Measurements from ENCODE around the gene RSPO1.
"Not testable (repeated sequence)": the region's sequence is repeated elsewhere in the genome, so short reads cannot be mapped to it uniquely, and the experiment has no call there.

RSPO1 gene

GRCh38 chr1:37620707-37621106, 14.0 kb downstream of the RSPO1 start:
- no peak for DNase-seq (ENCODE audit: low read depth in 2 of 2, low spot score in 1 of 2)

GRCh38 chr1:37616330-37616729, 18.4 kb downstream of the RSPO1 start:
- no peak for DNase-seq (ENCODE audit: low read depth in 2 of 2, low spot score in 1 of 2)

- no peak for DNase-seq (ENCODE audit: low read depth in 2 of 2, low spot score in 1 of 2)
Observed at GRCh38 chr1:37614105-37614504, 20.6 kb downstream of the RSPO1 start.

- no peak for DNase-seq (ENCODE audit: low read depth in 2 of 2, low spot score in 1 of 2)
Observed at GRCh38 chr1:37612186-37612585, 22.5 kb downstream of the RSPO1 start.

GRCh38 chr1:37609994-37610393, 24.7 kb downstream of the RSPO1 start:
- no peak for DNase-seq (ENCODE audit: low read depth in 2 of 2, low spot score in 1 of 2)

GRCh38 chr1:37609002-37609401, 25.7 kb downstream of the RSPO1 start:
- DNase-seq (ENCODE audit: low read depth in 2 of 2, low spot score in 1 of 2): no peak

- no peak for DNase-seq (ENCODE audit: low read depth in 2 of 2, low spot score in 1 of 2)
Observed at GRCh38 chr1:37606481-37607263, 28.0 kb downstream of the RSPO1 start.

- DNase-seq (ENCODE audit: low read depth in 2 of 2, low spot score in 1 of 2): no peak
Observed at GRCh38 chr1:37605806-37606474, 28.8 kb downstream of the RSPO1 start.

- DNase-seq (ENCODE audit: low read depth in 2 of 2, low spot score in 1 of 2): no peak
Observed at GRCh38 chr1:37605061-37605650, 29.5 kb downstream of the RSPO1 start.

GRCh38 chr1:37602750-37603694, 31.7 kb downstream of the RSPO1 start:
- peak in 1 of 2 donors; percentile 3 for DNase-seq (ENCODE audit: low read depth in 2 of 2, low spot score in 1 of 2)

GRCh38 chr1:37601441-37601840, 33.3 kb downstream of the RSPO1 start:
- DNase-seq (ENCODE audit: low read depth in 2 of 2, low spot score in 1 of 2): no peak

- no peak for DNase-seq (ENCODE audit: low read depth in 2 of 2, low spot score in 1 of 2)
Observed at GRCh38 chr1:37599940-37600339, 34.8 kb downstream of the RSPO1 start.

GRCh38 chr1:37596182-37596667, 38.5 kb downstream of the RSPO1 start:
- DNase-seq (ENCODE audit: low read depth in 2 of 2, low spot score in 1 of 2): no peak

- peak; percentile 87 to 92 for DNase-seq (ENCODE audit: low read depth in 2 of 2, low spot score in 1 of 2)
Observed at GRCh38 chr1:37595440-37596181, 39.1 kb downstream of the RSPO1 start, which contains the start of gene GNL2. Gene GNL2, minus strand, starts transcription at chr1:37595937. Its CDS starts 115 bp downstream, at chr1:37595822.

GRCh38 chr1:37593726-37594125, 41.0 kb downstream of the RSPO1 start:
- DNase-seq (ENCODE audit: low read depth in 2 of 2, low spot score in 1 of 2): no peak

GRCh38 chr1:37588939-37589338, 45.8 kb downstream of the RSPO1 start:
- no peak for DNase-seq (ENCODE audit: low read depth in 2 of 2, low spot score in 1 of 2)

- not testable (repeated sequence) for DNase-seq (ENCODE audit: low read depth in 2 of 2, low spot score in 1 of 2)
Observed at GRCh38 chr1:37584544-37584943, 50.1 kb downstream of the RSPO1 start.

GRCh38 chr1:37575692-37576091, 59.0 kb downstream of the RSPO1 start:
- DNase-seq (ENCODE audit: low read depth in 2 of 2, low spot score in 1 of 2): no peak

- DNase-seq (ENCODE audit: low read depth in 2 of 2, low spot score in 1 of 2): no peak
Observed at GRCh38 chr1:37574834-37575480, 59.7 kb downstream of the RSPO1 start.
